Measurements from ENCODE around the gene ZSWIM2. TPM values are rescaled to one million over a fixed set of nuclear protein-coding genes. Genes with fewer than 3 reads are reported as not detected.
"Not testable (repeated sequence)": the region's sequence is repeated elsewhere in the genome, so short reads cannot be mapped to it uniquely, and the experiment has no call there.

Gene ZSWIM2
- 0.59 TPM for polyA plus RNA-seq (2012; ENCODE audit: insufficient read depth, insufficient read length, low read depth)

GRCh38 chr2:186848873-186849578 is at the start of gene ZSWIM2:
TSS of gene ZSWIM2 (minus strand) at chr2:186849170. CDS start at chr2:186849130, 40 bp downstream.
- H3K9me3 ChIP-seq: no peaks in the 10 kb centered on the region
- no peaks in the 10 kb centered on the region for H3K27me3 ChIP-seq
- peak; percentile 83 for DNase-seq
- no peaks in the 10 kb centered on the region for H3K4me1 ChIP-seq
- no peaks in the 10 kb centered on the region for H3K36me3 ChIP-seq
- H3K4me3 ChIP-seq (ENCODE audit: low read depth, low read length): peak within 1 kb of the TSS; percentile 66
- TF ChIP-seq CTCF (IDR thresholded peaks at IDR 0.05; ENCODE audit: low read depth, low read length): no peak

GRCh38 chr2:186896220-186896619 is 47.2 kb upstream of the ZSWIM2 start:
- H3K9me3 ChIP-seq; H3K4me1 ChIP-seq; H3K36me3 ChIP-seq; DNase-seq; H3K4me3 ChIP-seq (ENCODE audit: low read depth, low read length); H3K27me3 ChIP-seq: not testable (repeated sequence)

GRCh38 chr2:186895451-186895850 is 46.5 kb upstream of the ZSWIM2 start:
- H3K27me3 ChIP-seq: no peaks in the 10 kb centered on the region
- H3K4me3 ChIP-seq (ENCODE audit: low read depth, low read length): no peak overlapping the region
- TF ChIP-seq CTCF (IDR thresholded peaks at IDR 0.05; ENCODE audit: low read depth, low read length): no peak
- DNase-seq: no peak
- no peaks in the 10 kb centered on the region for H3K9me3 ChIP-seq
- no peaks in the 10 kb centered on the region for H3K4me1 ChIP-seq
- no peaks in the 10 kb centered on the region for H3K36me3 ChIP-seq

- no peak for TF ChIP-seq CTCF (IDR thresholded peaks at IDR 0.05; ENCODE audit: low read depth, low read length)
- H3K36me3 ChIP-seq: no peaks in the 10 kb centered on the region
- H3K4me3 ChIP-seq (ENCODE audit: low read depth, low read length): no peak overlapping the region
- no peaks in the 10 kb centered on the region for H3K27me3 ChIP-seq
- no peaks in the 10 kb centered on the region for H3K4me1 ChIP-seq
- no peaks in the 10 kb centered on the region for H3K9me3 ChIP-seq
- no peak for DNase-seq
These were observed 45.5 kb upstream of the ZSWIM2 start for GRCh38 chr2:186894478-186894877.

GRCh38 chr2:186892821-186893220 is 43.9 kb upstream of the ZSWIM2 start:
- no peaks in the 10 kb centered on the region for H3K9me3 ChIP-seq
- no peaks in the 10 kb centered on the region for H3K4me1 ChIP-seq
- no peaks in the 10 kb centered on the region for H3K27me3 ChIP-seq
- DNase-seq: no peak
- no peak overlapping the region for H3K4me3 ChIP-seq (ENCODE audit: low read depth, low read length)
- no peaks in the 10 kb centered on the region for H3K36me3 ChIP-seq
- no peak for TF ChIP-seq CTCF (IDR thresholded peaks at IDR 0.05; ENCODE audit: low read depth, low read length)

GRCh38 chr2:186891185-186891621 is 42.2 kb upstream of the ZSWIM2 start:
- H3K27me3 ChIP-seq: no peaks in the 10 kb centered on the region
- TF ChIP-seq CTCF (IDR thresholded peaks at IDR 0.05; ENCODE audit: low read depth, low read length): no peak

More at GRCh38 chr2:186891185-186891621, 42.2 kb upstream of the ZSWIM2 start:
- Histone ChIP-seq H3K4me1 (no peaks in the 10 kb centered on the region), H3K36me3 (no peaks in the 10 kb centered on the region), H3K4me3 (ENCODE audit: low read depth, low read length) (no peak overlapping the region), H3K9me3 (no peaks in the 10 kb centered on the region)
- DNase-seq: peak; percentile 37

All from BE2C (cell line).